Measurements from ENCODE around the gene TMEM252.

Gene TMEM252

DNA sequence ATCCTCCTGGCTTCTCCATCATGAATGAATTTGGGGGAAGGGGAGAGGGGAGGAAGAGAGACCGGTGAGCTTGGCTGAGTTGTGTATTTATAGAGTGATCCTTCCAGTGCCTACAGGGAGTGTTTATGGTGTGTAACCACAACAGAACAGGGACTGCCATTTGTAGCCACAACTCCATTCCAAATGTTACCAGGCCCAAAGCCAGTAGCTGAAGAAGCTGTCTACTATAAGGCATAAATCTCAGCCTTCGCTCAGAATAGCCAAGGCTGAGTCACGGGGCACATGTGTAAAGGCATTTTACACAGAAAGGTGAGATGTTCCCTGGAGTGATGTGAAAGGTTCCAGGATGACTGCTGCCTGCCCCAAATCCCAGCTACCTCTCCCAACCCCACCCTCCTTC is 2.5 kb downstream of the TMEM252 start:
- DNase-seq, result no peak

DNA sequence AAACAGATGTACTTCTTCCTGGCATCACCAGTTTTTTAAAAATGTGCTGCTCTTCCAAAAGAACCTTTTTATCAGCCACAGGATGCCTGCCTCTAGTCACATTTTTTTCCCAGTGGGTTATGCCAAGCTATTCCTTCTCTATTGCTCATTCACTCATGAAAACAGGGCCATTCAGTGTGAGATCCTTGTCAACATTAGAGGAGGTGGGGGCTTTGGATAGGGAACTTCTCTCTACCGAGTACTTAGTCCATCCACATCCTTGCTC is 3.1 kb downstream of the TMEM252 start:
- no peak for DNase-seq

DNA sequence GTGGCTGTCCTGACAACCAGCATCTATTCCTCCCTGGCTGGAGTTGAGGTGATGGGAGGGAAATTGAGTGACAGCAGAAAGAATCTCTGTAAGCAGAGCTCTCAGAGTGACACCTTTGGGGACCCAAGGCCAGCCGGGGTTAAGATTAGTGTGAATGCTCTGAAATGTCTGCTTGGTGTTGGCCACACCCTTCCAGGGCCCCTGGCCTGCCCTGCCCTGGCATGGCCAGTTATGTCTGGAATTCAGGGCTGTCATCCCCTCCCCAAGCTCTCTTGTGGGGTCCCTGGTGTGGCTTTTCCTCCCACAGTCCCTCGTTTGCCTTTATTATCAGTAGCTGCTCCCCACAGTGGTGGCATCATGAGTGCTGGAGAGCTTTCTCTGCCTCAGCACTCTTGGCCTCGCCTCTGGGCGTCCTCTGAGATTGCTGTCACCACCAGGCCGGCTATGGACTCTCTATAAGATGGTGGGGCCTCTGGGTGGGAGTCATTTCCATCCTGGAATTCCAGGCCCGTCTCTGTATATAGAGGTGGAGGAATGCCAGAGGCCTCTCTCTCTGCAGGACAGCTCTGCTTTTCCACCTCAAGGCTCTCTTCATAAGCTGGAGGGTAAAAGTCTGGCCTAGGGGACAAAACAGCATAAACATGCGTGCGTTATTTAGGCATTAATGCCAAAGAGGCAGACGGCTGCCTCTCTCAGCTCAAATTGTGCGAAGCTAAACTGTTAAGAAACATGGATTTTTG is 3.6 kb downstream of the TMEM252 start:
- DNase-seq, result no peak

- no peak for DNase-seq
Observed at GRCh38 chr9:68533678-68534077, 7.0 kb downstream of the TMEM252 start.

GRCh38 chr9:68532131-68532530 is 8.6 kb downstream of the TMEM252 start:
- no peak for DNase-seq

GRCh38 chr9:68530618-68531017 is 10.1 kb downstream of the TMEM252 start:
- DNase-seq, result no peak

- DNase-seq, result no peak
Observed at GRCh38 chr9:68523367-68523936, 17.2 kb downstream of the TMEM252 start.

- DNase-seq, result no peak
Observed at GRCh38 chr9:68522954-68523353, 17.7 kb downstream of the TMEM252 start.

DNA sequence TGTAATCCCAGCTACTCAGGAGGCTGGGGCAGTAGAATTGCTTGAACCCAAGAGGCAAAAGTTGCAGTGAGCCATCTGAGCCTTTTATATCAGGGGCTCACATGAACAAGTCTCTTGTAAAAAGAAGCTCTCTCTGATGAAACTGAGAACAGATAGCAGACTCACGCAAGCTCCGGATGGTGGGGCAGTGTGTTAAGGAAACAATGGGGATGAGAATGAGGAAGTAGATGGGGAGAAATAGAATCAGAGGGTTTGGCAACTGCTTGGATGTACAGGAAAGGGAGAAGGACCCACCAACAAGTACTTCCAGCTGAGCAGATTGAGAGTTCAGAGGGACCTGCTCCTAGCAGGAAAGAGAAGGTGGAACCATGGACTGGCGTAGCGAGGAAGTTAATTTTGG is 18.6 kb downstream of the TMEM252 start:
- DNase-seq, result no peak

DNA sequence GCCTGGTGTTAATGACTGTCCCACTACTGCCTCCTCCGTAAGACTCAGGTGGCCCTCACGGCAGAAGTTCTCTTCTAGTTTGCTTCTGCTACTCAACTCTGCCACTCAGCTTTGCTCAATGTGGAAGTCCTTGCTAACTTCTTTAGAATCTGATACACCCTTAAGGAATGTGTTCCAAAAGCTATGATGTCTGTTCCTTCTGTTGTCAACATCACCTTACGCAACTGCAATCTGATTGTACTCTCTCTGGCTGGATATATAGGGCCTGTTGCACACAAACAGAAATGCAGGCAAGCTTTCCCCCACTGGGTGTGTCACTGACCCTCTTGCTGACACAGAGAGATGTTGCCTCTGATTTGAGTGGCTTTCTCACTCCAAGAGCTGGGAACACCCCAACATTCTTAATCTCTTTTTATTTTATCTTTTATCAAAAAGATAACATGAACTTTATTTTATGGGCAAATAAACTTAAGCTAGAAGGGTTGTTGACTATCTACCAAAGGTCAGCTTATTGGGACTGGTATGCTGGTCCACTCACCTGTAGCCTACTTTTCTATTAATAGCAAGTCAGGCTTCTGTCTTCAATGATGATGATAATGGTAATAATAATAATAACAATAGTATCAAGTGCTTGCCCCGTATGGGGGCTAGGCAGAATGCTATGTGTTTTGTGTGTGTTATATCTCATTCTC is 25.2 kb downstream of the TMEM252 start:
- no peak for DNase-seq

DNA sequence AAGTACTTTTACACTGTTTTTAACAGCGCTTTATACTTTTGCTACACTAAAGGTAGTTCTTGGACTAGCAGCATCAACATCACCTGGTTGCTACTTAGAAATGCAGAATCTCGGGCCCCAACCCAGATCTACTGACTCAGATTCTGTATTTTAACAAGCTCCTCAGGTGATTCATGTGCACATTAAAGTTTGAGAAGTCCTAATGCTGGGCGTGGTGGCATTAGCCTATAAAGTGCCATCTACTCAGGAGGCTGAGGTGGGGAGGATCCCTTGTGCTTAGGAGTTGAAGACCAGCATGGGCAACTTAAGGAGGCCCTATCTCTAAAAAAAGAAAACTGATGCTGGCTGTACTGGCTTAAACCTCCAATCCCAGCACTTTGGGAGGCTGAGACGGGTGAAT is 26.7 kb downstream of the TMEM252 start:
- DNase-seq, result no peak

GRCh38 chr9:68513385-68513784 is 27.3 kb downstream of the TMEM252 start:
- DNase-seq, result no peak

GRCh38 chr9:68509689-68510088 is 31.0 kb downstream of the TMEM252 start:
- DNase-seq, result no peak

DNA sequence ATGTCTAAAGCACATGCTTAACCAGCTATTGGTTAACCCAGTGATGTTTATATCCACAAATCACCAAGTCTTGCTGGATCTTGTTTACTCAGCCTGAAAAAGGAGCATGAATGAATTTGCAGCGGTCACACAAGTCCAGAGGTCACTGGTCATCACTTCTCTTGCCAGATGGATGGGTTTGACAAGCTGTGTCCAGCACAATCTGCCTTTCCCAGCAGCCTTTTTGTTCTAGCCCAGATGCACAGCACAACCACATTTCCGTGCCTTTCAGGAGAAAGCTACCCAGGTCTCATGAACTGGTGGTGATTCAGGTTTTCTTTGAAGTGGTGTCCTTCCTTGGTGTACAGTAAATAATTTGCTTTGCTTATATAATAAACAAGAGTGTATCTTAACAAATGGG is 32.1 kb downstream of the TMEM252 start:
- DNase-seq, result no peak

GRCh38 chr9:68507806-68508145 is 32.9 kb downstream of the TMEM252 start:
- no peak for DNase-seq

GRCh38 chr9:68507130-68507805 is 33.4 kb downstream of the TMEM252 start:
- no peak for DNase-seq

- DNase-seq, result no peak
Observed at GRCh38 chr9:68506551-68506950, 34.1 kb downstream of the TMEM252 start.

- DNase-seq, result no peak
Observed at GRCh38 chr9:68505681-68506409, 34.8 kb downstream of the TMEM252 start.

- DNase-seq, result no peak
Observed at GRCh38 chr9:68502279-68502678, 38.4 kb downstream of the TMEM252 start.

GRCh38 chr9:68500457-68501381 is 40.0 kb downstream of the TMEM252 start:
- no peak for DNase-seq

GRCh38 chr9:68498816-68499215 is 41.9 kb downstream of the TMEM252 start:
- no peak for DNase-seq

DNA sequence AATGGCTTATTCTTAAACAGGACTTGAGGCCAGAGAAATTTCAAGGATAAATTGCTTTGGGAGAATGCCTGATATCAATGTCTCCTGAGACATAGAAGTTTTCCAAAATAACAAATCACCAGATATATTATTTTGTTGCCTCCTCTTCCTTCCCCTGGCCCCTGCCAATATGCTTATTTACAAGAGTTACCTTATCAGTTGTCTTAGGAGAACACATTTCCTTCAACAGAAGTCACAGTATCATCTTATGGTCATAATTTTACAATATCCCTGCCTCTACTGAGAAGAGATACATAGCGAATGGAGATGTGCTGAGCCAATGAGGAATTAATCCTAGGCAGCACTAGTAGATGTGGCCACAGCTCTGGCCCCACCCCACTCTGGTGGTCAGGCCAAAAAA is 43.1 kb downstream of the TMEM252 start:
- DNase-seq, result no peak
